SHP77 treated with DMSO at 0.1 percent for 48 hours (cell line): ENCODE data around the gene MAPRE2.

Experiments used
- DNase-seq: peaks from one replicate; lab custom pipeline; 2025; lab: John Stamatoyannopoulos, UW

The MAPRE2 gene

GRCh38 chr18:35182151-35182550, 140.9 kb downstream of the MAPRE2 start:
- no peak for DNase-seq

- DNase-seq = no peak
Observed at GRCh38 chr18:35183886-35184285, 142.7 kb downstream of the MAPRE2 start.

GRCh38 chr18:35185771-35186170, 144.6 kb downstream of the MAPRE2 start:
- DNase-seq = no peak

- DNase-seq = no peak
Observed at GRCh38 chr18:35186291-35187034, 145.2 kb downstream of the MAPRE2 start.

GRCh38 chr18:35189510-35189909, 148.3 kb downstream of the MAPRE2 start:
- no peak for DNase-seq

- DNase-seq = no peak
Observed at GRCh38 chr18:35190948-35191697, 149.9 kb downstream of the MAPRE2 start.

- DNase-seq = no peak
Observed at GRCh38 chr18:35191698-35192025, 150.4 kb downstream of the MAPRE2 start.

GRCh38 chr18:35192415-35192814, 151.2 kb downstream of the MAPRE2 start:
- DNase-seq = peak; percentile 61
